ENCODE data around the gene KDR.

- TF ChIP-seq CTCF (IDR thresholded peaks at IDR 0.05 in 4 of 5, conservative IDR thresholded peaks at IDR 0.05 in 1 of 5) (no peak), POLR2A (IDR thresholded peaks at IDR 0.05) (no peak)
Measured at GRCh38 chr4:55127053-55127452, 1.7 kb upstream of the KDR start.

Measured in gastrocnemius medialis (tissue), 4 donors.